NOMO-1 treated with DMSO at 0.1 percent for 48 hours (cell line): ENCODE measurements around the gene ARL8A.
"Not testable (repeated sequence)": the region's sequence is repeated elsewhere in the genome, so short reads cannot be mapped to it uniquely, and the experiment has no call there.

Experiments
- DNase-seq: peaks from one replicate; lab custom pipeline; 2025; ENCODE audit not compliant: unreplicated experiment; lab: John Stamatoyannopoulos, UW

The ARL8A gene

GRCh38 chr1:202121006-202121405 lies 23.5 kb downstream of the ARL8A start:
- DNase-seq, result no peak

- no peak for DNase-seq
These were observed 26.6 kb downstream of the ARL8A start for GRCh38 chr1:202117898-202118371.

- DNase-seq, result no peak
These were observed 28.2 kb downstream of the ARL8A start for GRCh38 chr1:202116287-202116686.

- no peak for DNase-seq
These were observed 30.7 kb downstream of the ARL8A start for GRCh38 chr1:202113690-202114300.

GRCh38 chr1:202112859-202113689 lies 31.5 kb downstream of the ARL8A start:
- DNase-seq, result no peak

GRCh38 chr1:202111589-202111988 lies 32.9 kb downstream of the ARL8A start:
- DNase-seq, result not testable (repeated sequence)

GRCh38 chr1:202110977-202111376 lies 33.6 kb downstream of the ARL8A start:
- DNase-seq, result no peak

- no peak for DNase-seq
These were observed 36.5 kb downstream of the ARL8A start for GRCh38 chr1:202107801-202108731.

- DNase-seq, result no peak
These were observed 37.2 kb downstream of the ARL8A start for GRCh38 chr1:202107321-202107761.

- DNase-seq, result no peak
These were observed 37.9 kb downstream of the ARL8A start for GRCh38 chr1:202106340-202107254.

- DNase-seq, result no peak
These were observed 38.8 kb downstream of the ARL8A start for GRCh38 chr1:202105571-202106339.

- no peak for DNase-seq
These were observed 40.5 kb downstream of the ARL8A start for GRCh38 chr1:202104073-202104472.

- DNase-seq, result no peak
These were observed 43.4 kb downstream of the ARL8A start for GRCh38 chr1:202101184-202101583.

- DNase-seq, result no peak
These were observed 50.7 kb downstream of the ARL8A start for GRCh38 chr1:202093858-202094257.

GRCh38 chr1:202090994-202091393 lies 53.5 kb downstream of the ARL8A start:
- no peak for DNase-seq

- DNase-seq, result no peak
These were observed 56.3 kb downstream of the ARL8A start for GRCh38 chr1:202088206-202088605.

GRCh38 chr1:202086579-202087350 lies 57.8 kb downstream of the ARL8A start:
- DNase-seq, result no peak

- DNase-seq, result no peak
These were observed 58.7 kb downstream of the ARL8A start for GRCh38 chr1:202085682-202086373.
